Endothelial cell of umbilical vein (primary cell): ENCODE data around the gene KDM6B. TPM values are rescaled to one million over a fixed set of nuclear protein-coding genes. Genes with fewer than 3 reads are reported as not detected.
A peak's percentile ranks its signal among the peaks of the same experiment; 100 is the strongest.

ENCODE experiments used
- Bru-seq: library from RNA; stranded (reverse); fragments of 400-500 nt; gene quantifications from one replicate; lab custom pipeline; 2021; lab: Mats Ljungman, UMichigan
- BruChase-seq, 2 experiments: library from RNA; stranded (reverse); fragments of 400-500 nt; gene quantifications; one replicate each; lab custom pipeline; 2021; lab: Mats Ljungman, UMichigan
- BruUV-seq: library from RNA; stranded (reverse); fragments of 400-500 nt; replicated peaks from 2 replicates; lab custom pipeline; 2021; lab: Mats Ljungman, UMichigan
- CTCF ChIA-PET: fragments of 300-600, 350-600 bp; sonication (Branson Sonifier 250); formaldehyde crosslinking; loops from one replicate; lab custom pipeline; 2021; ENCODE audit warnings: antibody characterized with exemption, inconsistent platforms; lab: Charles Lee
- POLR2A ChIA-PET: fragments of 300-600, 350-600 bp; sonication (Branson Sonifier 250); formaldehyde crosslinking; loops from one replicate; lab custom pipeline; 2021; ENCODE audit warnings: antibody characterized with exemption, inconsistent platforms; lab: Charles Lee
- DNase-seq: peaks from one replicate; pipeline ENCODE4 v3.0.0-alpha.2; 2011; ENCODE audit warnings: low read depth, low spot score
- FAIRE-seq: peaks from 2 replicates; lab custom pipeline; 2011; peaks lifted over from hg19 to GRCh38; lab: Jason Lieb, UNC
- H2AFZ ChIP-seq: 2 replicates; pipeline ENCODE4 v1.6.0; 2012; ENCODE audit warnings: low read depth, low read length, control low read depth, inconsistent platforms
- H3K27ac ChIP-seq: 2 replicates; pipeline ENCODE4 v1.5.1; 2011; ENCODE audit warnings: low read depth, mild to moderate bottlenecking, control low read depth, low read length, moderate library complexity; ENCODE audit not compliant: insufficient read depth
- H3K27me3 ChIP-seq, 2 experiments: 2 replicates each; pipeline versions ENCODE4 v1.6.0 to v1.6.1; 2011; ENCODE audit warnings: low read length in 2 of 2, mixed read lengths in 1 of 2; ENCODE audit not compliant: control insufficient read depth in 2 of 2, insufficient read depth in 2 of 2
- H3K36me3 ChIP-seq, 2 experiments: 2 replicates in 1 of 2; 3 replicates in 1 of 2; pipeline ENCODE4 v1.5.1; 2011; ENCODE audit warnings: low read length in 2 of 2, mild to moderate bottlenecking in 1 of 2, moderate library complexity in 1 of 2; ENCODE audit not compliant: control insufficient read depth in 2 of 2, insufficient read depth in 2 of 2; ENCODE audit errors: extremely low read depth in 1 of 2
- H3K4me1 ChIP-seq: 3 replicates; pipeline ENCODE4 v1.5.1; 2011; ENCODE audit warnings: mild to moderate bottlenecking, low read length; ENCODE audit not compliant: control insufficient read depth, insufficient read depth; ENCODE audit errors: extremely low read depth
- H3K4me2 ChIP-seq: 2 replicates; pipeline ENCODE4 v1.6.1; 2011; ENCODE audit warnings: low read length, control low read depth, mixed read lengths; ENCODE audit not compliant: insufficient read depth
- H3K4me3 ChIP-seq, 3 experiments: fragments of 200-600 bp in 1 of 3; sonication (generic), shearing (Covaris generic) in 1 of 3; replicated peaks in 1 of 3; 2 replicates each; pipeline ENCODE4 v1.5.1; 2011 to 2016; ENCODE audit warnings: control low read depth in 3 of 3, low read length in 3 of 3, mild to moderate bottlenecking in 2 of 3, inconsistent platforms in 1 of 3, low read depth in 1 of 3, moderate library complexity in 1 of 3; ENCODE audit not compliant: insufficient read depth in 1 of 3
- H3K79me2 ChIP-seq: 2 replicates; pipeline ENCODE4 v1.6.0; 2012; ENCODE audit warnings: low read length, inconsistent platforms; ENCODE audit not compliant: control insufficient read depth, insufficient read depth
- H3K9ac ChIP-seq: replicated peaks from 2 replicates; pipeline ENCODE3; 2011; ENCODE audit warnings: low read length, control low read depth; ENCODE audit not compliant: insufficient read depth; ENCODE audit errors: extremely low read depth
- H3K9me1 ChIP-seq: replicated peaks from 3 replicates; pipeline ENCODE4 v1.6.0; 2011; ENCODE audit warnings: mild to moderate bottlenecking, low read length; ENCODE audit not compliant: control insufficient read depth, insufficient read depth; ENCODE audit errors: extremely low read depth
- H3K9me3 ChIP-seq: replicated peaks from 2 replicates; pipeline ENCODE4 v1.5.1; 2012; ENCODE audit warnings: low read length, inconsistent platforms; ENCODE audit not compliant: control insufficient read depth, insufficient read depth
- H4K20me1 ChIP-seq: replicated peaks from 2 replicates; pipeline ENCODE3; 2011; ENCODE audit warnings: mild to moderate bottlenecking, low read length; ENCODE audit not compliant: control insufficient read depth, insufficient read depth; ENCODE audit errors: extremely low read depth
- FOS ChIP-seq: IDR thresholded peaks from 2 replicates; pipeline ENCODE4 v1.6.1; 2011; ENCODE audit warnings: mild to moderate bottlenecking, low read length, moderate library complexity, borderline replicate concordance; ENCODE audit not compliant: insufficient read depth
- GATA2 ChIP-seq: IDR thresholded peaks from 2 replicates; pipeline ENCODE4 v1.7.0; 2011; ENCODE audit warnings: low read depth, mild to moderate bottlenecking, moderate library complexity, mixed read lengths, low read length; ENCODE audit not compliant: insufficient read length, insufficient read depth
- JUN ChIP-seq: IDR thresholded peaks from 2 replicates; pipeline ENCODE4 v1.6.1; 2011; ENCODE audit warnings: borderline replicate concordance, low read depth; ENCODE audit not compliant: insufficient read length, insufficient read depth
- MYC ChIP-seq: IDR thresholded peaks from one replicate; pipeline ENCODE4 v1.6.1; 2011; ENCODE audit warnings: mild to moderate bottlenecking, low read depth, low read length
- POLR2A ChIP-seq: IDR thresholded peaks from 2 replicates; pipeline ENCODE4 v1.6.1; 2012; ENCODE audit warnings: low read depth, mild to moderate bottlenecking, control low read depth, low read length
- dilution Hi-C: fragments of 300-500 bp; cut with MboI; formaldehyde crosslinking; loops from one replicate; pipeline ENCODE4 v1.15.0; 2019; ENCODE audit warnings: low sequenced_read_pairs; ENCODE audit not compliant: extremely low pct_ligation_motif_present
- intact Hi-C: fragments of 100-400 bp; cut with micrococcal nuclease; formaldehyde crosslinking; loops from one replicate; pipeline ENCODE4 v1.10.0; 2022
- long read RNA-seq: library from polyadenylated mRNA; stranded (forward); transcript quantifications from one replicate; pipeline ENCODE4 v2.0.0, GENCODE V29; 2021
- polyA minus RNA-seq, 3 experiments: library from RNA; depleted of rRNA, polyadenylated mRNA; stranded (reverse); fragments of >200 nt; gene quantifications; 1 replicate in 1 of 3; 2 replicates in 2 of 3; pipeline ENCODE4 v1.2.3, GENCODE V29; 2011
- polyA plus RNA-seq, 4 experiments: library from polyadenylated mRNA; depleted of rRNA in 3 of 4; stranded (reverse) in 3 of 4; unstranded in 1 of 4; fragments of >200 nt; gene quantifications; 2 replicates each; pipeline versions ENCODE4 v1.2.1 to v1.2.3, GENCODE V29; 2011 to 2012; ENCODE audit warnings: missing spikeins in 1 of 4
- total RNA-seq: library from RNA; stranded (reverse); gene quantifications from 2 replicates; pipeline ENCODE4 v1.2.3, GENCODE V29; 2021
- TF ChIP-seq, protein P1 (sequence below): IDR thresholded peaks from 2 replicates; pipeline ENCODE4 v1.6.1; 2011; ENCODE audit not compliant: insufficient read depth, insufficient read length

The KDM6B gene, protein sequence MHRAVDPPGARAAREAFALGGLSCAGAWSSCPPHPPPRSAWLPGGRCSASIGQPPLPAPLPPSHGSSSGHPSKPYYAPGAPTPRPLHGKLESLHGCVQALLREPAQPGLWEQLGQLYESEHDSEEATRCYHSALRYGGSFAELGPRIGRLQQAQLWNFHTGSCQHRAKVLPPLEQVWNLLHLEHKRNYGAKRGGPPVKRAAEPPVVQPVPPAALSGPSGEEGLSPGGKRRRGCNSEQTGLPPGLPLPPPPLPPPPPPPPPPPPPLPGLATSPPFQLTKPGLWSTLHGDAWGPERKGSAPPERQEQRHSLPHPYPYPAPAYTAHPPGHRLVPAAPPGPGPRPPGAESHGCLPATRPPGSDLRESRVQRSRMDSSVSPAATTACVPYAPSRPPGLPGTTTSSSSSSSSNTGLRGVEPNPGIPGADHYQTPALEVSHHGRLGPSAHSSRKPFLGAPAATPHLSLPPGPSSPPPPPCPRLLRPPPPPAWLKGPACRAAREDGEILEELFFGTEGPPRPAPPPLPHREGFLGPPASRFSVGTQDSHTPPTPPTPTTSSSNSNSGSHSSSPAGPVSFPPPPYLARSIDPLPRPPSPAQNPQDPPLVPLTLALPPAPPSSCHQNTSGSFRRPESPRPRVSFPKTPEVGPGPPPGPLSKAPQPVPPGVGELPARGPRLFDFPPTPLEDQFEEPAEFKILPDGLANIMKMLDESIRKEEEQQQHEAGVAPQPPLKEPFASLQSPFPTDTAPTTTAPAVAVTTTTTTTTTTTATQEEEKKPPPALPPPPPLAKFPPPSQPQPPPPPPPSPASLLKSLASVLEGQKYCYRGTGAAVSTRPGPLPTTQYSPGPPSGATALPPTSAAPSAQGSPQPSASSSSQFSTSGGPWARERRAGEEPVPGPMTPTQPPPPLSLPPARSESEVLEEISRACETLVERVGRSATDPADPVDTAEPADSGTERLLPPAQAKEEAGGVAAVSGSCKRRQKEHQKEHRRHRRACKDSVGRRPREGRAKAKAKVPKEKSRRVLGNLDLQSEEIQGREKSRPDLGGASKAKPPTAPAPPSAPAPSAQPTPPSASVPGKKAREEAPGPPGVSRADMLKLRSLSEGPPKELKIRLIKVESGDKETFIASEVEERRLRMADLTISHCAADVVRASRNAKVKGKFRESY (N-terminal part only)
- 17.8 and 19.2 TPM in 2 replicates for total RNA-seq
- 1.8 and 2.0 TPM in 2 replicates for polyA plus RNA-seq
- 1.2 and 1.7 TPM in 2 replicates for polyA plus RNA-seq (2011; cell fraction: cytosol; rRNA removed)
- 9.3 and 13.0 TPM in 2 replicates for polyA plus RNA-seq (2011; cell fraction: nucleus; rRNA removed)
- polyA plus RNA-seq (2012) = 6.6 and 13.4 TPM in 2 replicates
- 4.9 and 9.7 TPM in 2 replicates for polyA minus RNA-seq
- polyA minus RNA-seq (2011; cell fraction: cytosol; rRNA and poly(A)+ RNA removed) = 4.9 TPM
- polyA minus RNA-seq (2011; cell fraction: nucleus; rRNA and poly(A)+ RNA removed) = 22.5 and 24.4 TPM in 2 replicates
- Bru-seq, nascent RNA = percentile 52 among the genes with signal in this experiment
- percentile 83 among the genes with signal in this experiment for BruChase-seq, experiment 1, labeled RNA remaining after a 6-hour chase
- BruChase-seq, experiment 2, labeled RNA remaining after a 2-hour chase = percentile 81 among the genes with signal in this experiment
- long read RNA-seq, partial matches to known transcripts = 6 of 18 reads
- long read RNA-seq, other reads (novel, unspliced or antisense) = 12 of 18 reads

DNA sequence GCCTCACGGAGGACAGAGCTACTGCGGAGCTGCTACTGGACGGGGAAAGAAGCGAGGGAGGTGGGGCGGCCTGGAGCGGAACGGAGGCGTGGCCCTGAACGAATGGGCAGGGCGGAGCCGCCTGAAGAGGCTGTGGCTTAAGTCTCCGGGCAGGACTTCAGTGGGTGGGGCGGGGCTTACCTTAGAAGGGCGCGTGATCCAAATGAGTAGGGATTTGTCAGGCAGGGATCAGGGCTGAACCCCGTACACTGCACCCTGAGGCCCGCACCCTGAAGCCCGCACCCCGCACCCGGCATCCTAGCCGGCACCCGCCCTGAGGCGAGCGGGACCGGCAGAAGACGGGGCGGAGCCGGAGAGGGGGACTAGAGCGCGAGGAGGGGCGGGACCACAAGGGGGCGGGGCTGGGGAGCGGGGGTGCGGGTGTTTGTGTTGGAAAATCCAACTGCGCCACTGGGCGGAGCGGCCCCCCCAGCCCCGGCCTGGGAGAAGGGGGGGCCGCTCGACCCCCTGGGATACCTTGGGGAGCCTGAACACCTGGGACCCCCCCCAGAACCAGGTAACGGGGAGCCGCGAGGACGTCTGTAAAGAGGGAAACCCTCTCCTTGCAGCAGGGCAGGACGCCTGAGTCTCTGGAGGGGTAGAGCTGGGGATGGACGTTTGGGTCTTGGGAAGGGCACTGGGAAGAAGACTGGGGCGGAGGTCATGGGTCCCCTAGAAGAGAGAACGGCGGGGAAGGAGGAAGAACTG is at the start of gene KDM6B:
TSS of gene KDM6B (plus strand) at position 423 of the 747 bp plus-strand sequence. CDS start 11,338 bp downstream, outside the sequence.
- Histone ChIP-seq H3K4me2 (peak within 1 kb of the TSS; percentile 79), H3K4me3 (peak within 1 kb of the TSS; percentile 34 to 64 (median 61)), H2AFZ (peak within 1 kb of the TSS; percentile 86), H3K27ac (peak within 1 kb of the TSS; percentile 94), H3K79me2 (no peaks in the 10 kb centered on the region), H3K36me3 (no peaks in the 10 kb centered on the region), H3K27me3 (peaks cover 0 to 3% of the 10 kb centered on the region in 2 experiments), H4K20me1 (no peaks in the 10 kb centered on the region), H3K4me1 (peaks cover 32% of the 10 kb centered on the region), H3K9ac (peak within 1 kb of the TSS; percentile 96), H3K9me1 (no peaks in the 10 kb centered on the region), H3K9me3 (no peaks in the 10 kb centered on the region)
- BruUV-seq = no TSS peak
- dilution Hi-C loops (no loop called here), intact Hi-C loops (loop anchor here (1.0 kb wide), 2 partner anchors 17 to 53 kb away; no protein-coding TSS in a partner anchor)
- FAIRE-seq (peak; percentile 96), DNase-seq (peak; percentile 95)
- ChIA-PET POLR2A (no interaction called here), CTCF (interaction anchor here (0.9 to 5.8 kb wide), 15 partner anchors 9 to 226 kb away, joined by 3 to 32 read pairs (median 4); partner anchors contain the start of genes CYB5D1, NAA38 and TMEM88)
- TF ChIP-seq POLR2A (no peak), MYC (no peak), GATA2 (no peak), FOS (no peak), JUN (no peak)
- TF ChIP-seq, protein P1, sequence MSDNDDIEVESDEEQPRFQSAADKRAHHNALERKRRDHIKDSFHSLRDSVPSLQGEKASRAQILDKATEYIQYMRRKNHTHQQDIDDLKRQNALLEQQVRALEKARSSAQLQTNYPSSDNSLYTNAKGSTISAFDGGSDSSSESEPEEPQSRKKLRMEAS = no peak
